ENCODE measurements around the gene RBM47.
"Not testable (repeated sequence)": the region's sequence is repeated elsewhere in the genome, so short reads cannot be mapped to it uniquely, and the experiment has no call there.

The RBM47 gene

GRCh38 chr4:40559585-40560465, 69.8 kb downstream of the RBM47 start:
- no peak for DNase-seq

GRCh38 chr4:40557736-40558135, 71.9 kb downstream of the RBM47 start:
- no peak for DNase-seq

DNA sequence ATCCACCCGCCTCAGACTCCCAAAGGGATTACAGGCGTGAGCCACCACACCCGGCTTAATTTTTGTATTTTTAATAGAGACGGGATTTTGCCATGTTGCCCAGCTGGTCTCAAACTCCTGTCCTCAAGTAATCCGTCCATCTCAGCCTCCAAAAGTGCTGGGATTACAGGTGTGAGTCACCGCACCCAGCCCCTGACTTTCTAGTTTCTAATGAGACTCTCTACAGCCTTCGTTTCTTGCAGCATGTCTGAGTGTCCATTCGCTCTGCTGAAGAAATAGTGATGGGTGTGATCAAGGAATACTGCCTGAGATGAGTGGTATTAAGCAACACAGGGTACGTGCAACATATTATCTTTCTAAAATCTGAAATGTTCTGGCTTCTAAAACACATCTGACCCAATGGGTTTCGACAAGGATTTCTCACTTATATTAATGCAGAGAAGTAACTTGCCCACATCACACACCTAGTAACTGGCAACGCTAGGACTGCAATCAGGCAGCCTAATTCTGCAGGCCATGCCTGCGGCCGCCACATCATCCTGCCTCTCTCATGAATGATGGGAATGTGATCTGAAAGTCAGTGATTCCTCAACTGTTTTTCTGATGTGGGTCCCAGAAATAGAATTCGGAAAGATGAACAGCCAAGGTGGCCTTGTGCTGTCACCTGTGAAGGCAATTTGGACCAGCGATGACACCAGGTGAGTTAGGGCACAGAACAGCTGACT, 74.3 kb downstream of the RBM47 start:
- no peak for DNase-seq

DNA sequence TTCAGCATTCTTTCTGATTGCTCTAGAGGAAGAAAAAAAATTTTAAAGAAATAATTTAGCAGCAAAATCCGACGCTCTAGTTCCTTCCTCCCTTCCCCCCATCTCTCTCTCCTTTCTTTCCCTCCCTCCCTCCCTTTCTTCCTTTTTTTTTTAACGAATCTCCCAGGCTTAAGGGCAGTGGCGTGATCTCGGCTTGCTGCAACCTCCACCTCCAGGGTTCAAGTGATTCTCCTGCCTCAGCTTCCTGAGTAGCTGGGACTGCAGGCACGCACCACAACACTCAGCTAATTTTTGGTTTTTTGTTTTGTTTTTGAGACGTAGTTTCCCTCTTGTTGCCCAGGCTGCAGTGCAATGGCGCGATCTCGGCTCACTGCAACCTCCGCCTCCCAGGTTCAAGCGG, 75.0 kb downstream of the RBM47 start:
- not testable (repeated sequence) for DNase-seq

DNA sequence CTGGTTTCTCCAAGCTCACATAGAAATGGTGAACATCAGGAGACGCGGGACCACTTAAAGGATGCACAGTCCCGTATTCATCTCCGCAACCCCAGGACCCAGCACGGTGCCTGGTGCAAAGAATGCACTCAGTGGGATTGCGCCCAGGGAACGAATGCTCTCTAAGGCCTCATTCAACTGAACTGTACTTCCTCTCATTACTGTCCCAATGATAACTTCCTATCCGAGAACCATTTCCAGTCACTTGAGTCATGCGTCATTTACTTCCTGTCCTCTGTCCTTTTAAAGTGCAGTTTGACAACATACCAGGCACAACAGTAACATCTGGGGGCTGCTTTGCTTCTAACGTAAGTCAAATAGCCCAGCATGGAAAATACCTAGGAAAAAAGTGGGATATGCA, 75.7 kb downstream of the RBM47 start:
- DNase-seq = no peak

DNA sequence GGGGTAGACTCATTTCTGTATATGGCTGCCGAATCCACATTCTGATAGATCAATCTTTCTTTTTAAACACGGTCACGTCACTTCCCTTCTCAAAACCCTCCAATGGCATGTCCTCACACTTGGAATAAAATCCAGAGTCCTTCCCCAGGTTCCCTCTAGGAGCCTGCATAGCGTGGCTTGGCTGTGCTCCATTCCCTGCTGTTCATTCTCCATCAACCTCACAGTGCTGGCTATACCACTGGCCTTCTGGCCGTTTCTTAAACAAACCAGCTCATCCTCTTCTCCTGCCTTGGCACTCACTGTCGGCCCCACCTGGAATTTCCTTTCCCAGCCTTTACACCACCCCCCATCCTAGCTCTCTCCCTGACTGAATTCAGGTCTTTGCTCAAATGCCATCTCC, 77.1 kb downstream of the RBM47 start:
- DNase-seq = no peak

- DNase-seq = not testable (repeated sequence)
Observed at GRCh38 chr4:40551568-40552136, 78.0 kb downstream of the RBM47 start.

- no peak for DNase-seq
Observed at GRCh38 chr4:40550948-40551462, 78.7 kb downstream of the RBM47 start.

GRCh38 chr4:40550196-40550595, 79.5 kb downstream of the RBM47 start:
- no peak for DNase-seq

DNA sequence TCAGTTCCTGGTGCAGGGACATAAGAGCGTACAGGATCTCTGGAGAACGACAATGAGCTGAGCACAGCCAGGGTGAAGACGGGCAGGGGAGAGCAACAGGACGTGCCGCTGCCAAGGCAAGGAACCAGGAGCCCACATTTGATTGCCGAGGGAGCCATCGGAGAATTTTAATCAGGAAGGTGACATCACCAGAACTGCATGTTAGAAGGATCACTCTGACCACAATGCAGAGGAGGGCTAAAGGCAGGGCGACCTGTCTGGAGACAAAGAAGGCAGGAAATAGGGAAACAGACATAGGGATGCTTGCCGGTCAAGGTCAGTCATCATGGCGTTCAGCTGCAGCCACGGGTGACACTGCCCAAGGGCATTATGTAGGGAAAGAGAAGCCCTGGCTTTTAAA, 81.4 kb downstream of the RBM47 start:
- no peak for DNase-seq

GRCh38 chr4:40547789-40548132, 81.9 kb downstream of the RBM47 start:
- DNase-seq = no peak

DNA sequence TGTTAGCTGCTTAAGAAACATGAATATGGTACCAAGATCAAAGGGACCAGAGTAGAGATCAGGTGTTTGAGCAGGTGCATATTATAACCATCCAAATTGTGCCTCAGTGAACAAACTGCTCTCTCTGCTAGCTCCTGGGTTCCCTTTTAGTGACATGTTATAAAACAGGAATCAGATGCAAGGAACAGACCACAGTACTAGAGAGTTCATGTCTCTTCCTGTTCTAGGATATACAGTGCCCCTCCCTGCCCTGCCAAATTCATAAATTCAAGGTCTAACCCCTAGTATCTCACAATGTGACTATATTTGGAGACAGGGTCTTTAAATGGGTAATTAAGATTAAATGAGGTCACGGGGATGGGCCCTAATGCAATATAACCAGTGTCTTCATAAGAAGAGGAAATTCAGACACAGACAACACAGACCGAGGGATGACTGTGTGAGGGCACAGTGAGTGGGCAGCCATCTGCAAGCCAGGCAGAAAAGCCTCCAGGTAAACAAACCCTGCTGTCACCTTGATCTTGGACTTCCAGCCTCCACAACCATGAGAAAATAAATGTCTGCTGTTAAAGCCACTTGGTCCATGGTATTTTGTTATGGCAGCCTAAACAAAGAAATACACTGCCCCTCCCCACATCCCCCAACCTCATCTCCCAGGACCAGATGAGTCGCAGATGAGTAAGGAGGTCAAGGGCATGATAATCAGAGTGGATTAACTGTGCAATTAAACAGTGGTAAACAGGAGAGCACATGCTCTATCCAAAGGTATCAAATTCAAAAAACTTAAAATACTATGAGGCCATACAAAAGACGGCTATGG, 82.5 kb downstream of the RBM47 start:
- DNase-seq = no peak

DNA sequence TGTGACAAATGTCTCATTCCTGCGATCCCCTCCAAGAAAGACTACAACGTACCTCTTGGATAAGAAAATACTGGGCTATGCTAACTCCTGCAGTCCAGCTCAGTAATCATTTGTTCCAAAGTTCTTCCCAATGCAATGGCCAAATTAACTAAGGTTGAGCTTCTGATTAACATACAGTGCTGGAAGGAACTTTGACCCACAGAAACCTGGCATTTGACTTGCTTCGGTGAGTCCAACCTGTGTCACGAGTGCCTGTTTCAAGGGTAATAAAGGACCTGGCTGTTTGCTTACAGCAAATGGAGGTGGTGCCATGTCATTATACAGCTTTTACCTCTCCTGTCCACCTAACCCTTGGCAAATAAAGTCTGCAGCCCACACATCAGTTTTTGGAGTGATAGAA, 83.2 kb downstream of the RBM47 start:
- DNase-seq = no peak

- DNase-seq = not testable (repeated sequence)
Observed at GRCh38 chr4:40545487-40545886, 84.2 kb downstream of the RBM47 start.

GRCh38 chr4:40544221-40544620, 85.4 kb downstream of the RBM47 start:
- DNase-seq = no peak

DNA sequence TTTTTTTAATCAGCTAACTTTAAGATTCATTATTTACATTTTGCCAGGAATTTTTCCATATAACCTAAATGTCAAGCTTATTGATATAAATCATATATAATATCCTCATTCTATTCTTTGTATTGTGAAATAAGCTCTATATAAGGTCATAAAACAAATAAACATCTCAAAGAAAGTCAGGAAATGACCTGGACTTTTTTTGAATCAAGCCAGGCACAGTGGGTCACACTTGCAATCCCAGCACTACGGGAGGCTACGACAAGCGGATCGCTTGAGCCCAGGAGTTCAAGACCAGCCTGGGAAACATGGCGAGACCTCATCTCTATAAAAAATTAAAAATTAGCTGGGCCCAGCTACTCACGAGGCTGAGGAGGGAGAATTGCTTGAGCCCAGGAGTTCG, 88.9 kb downstream of the RBM47 start:
- no peak for DNase-seq

DNA sequence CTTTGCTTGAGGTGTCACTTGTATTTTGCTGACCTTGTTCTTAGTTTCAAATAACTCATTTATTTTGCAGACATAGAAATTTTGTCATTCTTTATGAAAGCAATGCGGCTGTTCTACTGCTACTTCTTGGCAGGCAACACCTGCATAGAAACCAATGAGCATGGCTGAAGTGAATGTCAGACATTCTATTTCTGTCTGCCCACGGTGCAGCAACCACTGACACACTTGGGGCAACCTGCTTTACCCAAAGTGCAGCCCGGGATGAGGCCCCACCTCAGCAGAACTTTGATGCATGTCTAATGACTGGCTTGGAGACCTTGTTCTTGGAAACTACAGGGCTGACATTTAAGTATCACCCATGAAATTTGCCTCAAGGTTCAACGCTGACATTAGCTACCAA, 93.6 kb downstream of the RBM47 start:
- DNase-seq = no peak

- DNase-seq = no peak
Observed at GRCh38 chr4:40531636-40532023, 98.0 kb downstream of the RBM47 start.

DNA sequence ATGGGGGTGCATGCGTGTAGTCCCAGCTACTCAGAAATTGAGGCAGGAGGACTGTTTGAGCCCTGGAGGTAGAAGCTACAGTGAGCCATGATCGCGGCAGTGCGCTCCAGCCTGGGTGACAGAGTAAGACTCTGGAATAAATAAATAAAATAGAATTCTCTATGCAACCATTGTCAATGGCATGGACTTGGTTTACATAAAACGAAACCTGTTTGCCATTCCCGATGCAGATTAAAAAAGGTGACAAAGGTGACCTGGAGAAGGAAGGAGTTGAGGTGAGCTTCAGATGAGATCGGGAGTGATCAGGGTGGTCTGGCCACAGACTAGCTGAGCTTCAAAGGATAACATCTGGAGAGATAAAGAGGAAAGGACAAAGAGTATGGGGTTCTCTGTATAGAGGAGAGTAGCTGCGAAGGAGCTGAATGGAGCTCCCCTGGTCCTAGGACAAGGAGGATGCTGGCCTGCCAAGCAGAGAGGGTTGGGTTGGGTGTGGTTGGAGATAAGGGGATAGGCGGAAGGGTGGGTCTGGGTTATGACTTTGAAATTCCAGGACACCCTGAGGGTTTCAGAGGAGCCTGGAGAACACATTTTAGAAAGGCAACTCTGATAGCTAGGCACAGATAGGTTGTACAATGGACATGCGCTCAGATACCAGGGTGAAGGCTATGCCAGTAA, 98.6 kb downstream of the RBM47 start:
- DNase-seq = no peak

DNA sequence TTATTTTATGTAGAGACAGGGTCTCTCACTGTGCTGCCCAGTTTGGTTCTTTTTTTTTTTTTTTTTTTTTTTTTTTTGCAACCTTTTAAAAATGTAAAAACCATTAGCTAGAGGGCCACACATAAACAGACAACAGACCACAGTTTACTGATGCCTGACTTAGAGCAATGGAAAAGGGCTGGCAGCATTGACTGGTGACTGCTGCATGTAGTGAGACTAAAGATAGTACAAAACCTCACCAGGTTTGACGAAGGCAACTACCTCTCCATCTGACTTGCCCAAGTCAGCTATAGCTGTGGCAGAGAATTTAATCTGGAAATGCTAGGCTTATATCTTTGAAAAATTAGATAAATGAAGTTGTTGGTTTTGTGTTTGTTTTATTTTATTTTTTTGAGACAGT, 102.9 kb downstream of the RBM47 start:
- no peak for DNase-seq

GRCh38 chr4:40525752-40526598, 103.7 kb downstream of the RBM47 start:
- no peak for DNase-seq
